ENCODE results near the gene LINC01488. TPM values are rescaled to one million over a fixed set of nuclear protein-coding genes. Genes with fewer than 3 reads are reported as not detected.
A peak's percentile ranks its signal among the peaks of the same experiment; 100 is the strongest.

Gene LINC01488
- total RNA-seq, 4 donors from 2014 or later = not detected

DNA sequence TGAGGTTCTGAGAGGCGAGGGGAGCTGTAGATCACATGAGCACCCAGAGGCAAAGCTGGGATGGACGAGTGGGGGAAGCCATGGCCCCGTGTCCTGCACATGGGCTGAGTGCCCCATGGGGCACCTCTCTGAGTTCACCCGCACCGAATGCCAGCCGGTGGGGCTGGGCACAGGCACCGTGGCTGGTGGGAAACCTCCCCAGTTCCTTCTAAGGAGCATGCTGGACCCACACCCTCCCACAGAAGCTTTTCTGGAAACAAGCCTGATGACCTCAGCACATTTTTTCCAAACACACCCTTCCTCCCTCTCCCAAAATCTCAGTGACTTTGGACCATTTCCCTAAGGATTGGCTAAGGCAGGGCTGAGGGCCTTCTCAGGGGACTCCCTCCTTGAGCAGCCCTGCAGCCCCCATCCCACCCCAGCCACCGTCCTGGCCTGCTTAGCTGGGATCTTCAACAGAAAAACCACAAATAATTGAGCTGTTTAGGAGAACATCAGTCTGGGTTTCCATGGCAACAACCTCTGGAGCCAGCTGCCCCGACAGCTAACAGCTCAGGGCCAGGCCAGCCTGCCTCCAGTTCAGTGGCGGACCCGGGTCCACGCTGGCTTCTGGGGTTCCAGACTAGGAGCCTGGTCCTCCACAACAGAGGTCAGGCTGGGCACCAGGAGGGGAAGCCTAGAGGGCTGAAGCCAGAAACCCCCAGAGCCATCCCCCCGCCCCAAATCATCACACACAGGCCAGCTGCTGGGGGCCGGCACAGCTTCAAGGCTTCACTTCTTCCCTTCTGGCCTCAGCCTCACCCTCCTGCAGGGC is 18.1 kb upstream of the LINC01488 start:
- DNase-seq = no peak
- in situ Hi-C loops (cut with MboI; ENCODE audit: low pct_ligation_motif_present in 1 of 4, low pct_unique_long_range_greater_than_20kb in 1 of 4, low sequenced_read_pairs in 3 of 4) (no loop called here), intact Hi-C loops (cut with DNase I; ENCODE audit: low total_unique reads) (no loop called here)
- 48% methylated on average over 14 of the region's 14 CpGs; no CpG with 5 or more reads in 1 of the 2 donors for WGBS, 2 donors (ENCODE audit: low coverage in 1 of 2)
- H3K4me1 ChIP-seq = peaks cover 11 to 54% (median 44%) of the 10 kb centered on the region in 4 donors
- no peaks in the 10 kb centered on the region for H3K27me3 ChIP-seq
- no peaks in the 10 kb centered on the region for H3K36me3 ChIP-seq
- H3K9me3 ChIP-seq = peaks cover 0 to 3% of the 10 kb centered on the region in 2 donors
- peak overlapping the region; percentile 68 to 82 (median 74) for H3K27ac ChIP-seq
- H3K4me3 ChIP-seq = no peak overlapping the region
- TF ChIP-seq POLR2AphosphoS5 (IDR thresholded peaks at IDR 0.05) (no peak), POLR2A (IDR thresholded peaks at IDR 0.05) (no peak), EP300 (IDR thresholded peaks at IDR 0.05; ENCODE audit: low read depth) (no peak)
- TF ChIP-seq, protein P1, sequence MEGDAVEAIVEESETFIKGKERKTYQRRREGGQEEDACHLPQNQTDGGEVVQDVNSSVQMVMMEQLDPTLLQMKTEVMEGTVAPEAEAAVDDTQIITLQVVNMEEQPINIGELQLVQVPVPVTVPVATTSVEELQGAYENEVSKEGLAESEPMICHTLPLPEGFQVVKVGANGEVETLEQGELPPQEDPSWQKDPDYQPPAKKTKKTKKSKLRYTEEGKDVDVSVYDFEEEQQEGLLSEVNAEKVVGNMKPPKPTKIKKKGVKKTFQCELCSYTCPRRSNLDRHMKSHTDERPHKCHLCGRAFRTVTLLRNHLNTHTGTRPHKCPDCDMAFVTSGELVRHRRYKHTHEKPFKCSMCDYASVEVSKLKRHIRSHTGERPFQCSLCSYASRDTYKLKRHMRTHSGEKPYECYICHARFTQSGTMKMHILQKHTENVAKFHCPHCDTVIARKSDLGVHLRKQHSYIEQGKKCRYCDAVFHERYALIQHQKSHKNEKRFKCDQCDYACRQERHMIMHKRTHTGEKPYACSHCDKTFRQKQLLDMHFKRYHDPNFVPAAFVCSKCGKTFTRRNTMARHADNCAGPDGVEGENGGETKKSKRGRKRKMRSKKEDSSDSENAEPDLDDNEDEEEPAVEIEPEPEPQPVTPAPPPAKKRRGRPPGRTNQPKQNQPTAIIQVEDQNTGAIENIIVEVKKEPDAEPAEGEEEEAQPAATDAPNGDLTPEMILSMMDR (IDR thresholded peaks at IDR 0.05) = no peak

DNA sequence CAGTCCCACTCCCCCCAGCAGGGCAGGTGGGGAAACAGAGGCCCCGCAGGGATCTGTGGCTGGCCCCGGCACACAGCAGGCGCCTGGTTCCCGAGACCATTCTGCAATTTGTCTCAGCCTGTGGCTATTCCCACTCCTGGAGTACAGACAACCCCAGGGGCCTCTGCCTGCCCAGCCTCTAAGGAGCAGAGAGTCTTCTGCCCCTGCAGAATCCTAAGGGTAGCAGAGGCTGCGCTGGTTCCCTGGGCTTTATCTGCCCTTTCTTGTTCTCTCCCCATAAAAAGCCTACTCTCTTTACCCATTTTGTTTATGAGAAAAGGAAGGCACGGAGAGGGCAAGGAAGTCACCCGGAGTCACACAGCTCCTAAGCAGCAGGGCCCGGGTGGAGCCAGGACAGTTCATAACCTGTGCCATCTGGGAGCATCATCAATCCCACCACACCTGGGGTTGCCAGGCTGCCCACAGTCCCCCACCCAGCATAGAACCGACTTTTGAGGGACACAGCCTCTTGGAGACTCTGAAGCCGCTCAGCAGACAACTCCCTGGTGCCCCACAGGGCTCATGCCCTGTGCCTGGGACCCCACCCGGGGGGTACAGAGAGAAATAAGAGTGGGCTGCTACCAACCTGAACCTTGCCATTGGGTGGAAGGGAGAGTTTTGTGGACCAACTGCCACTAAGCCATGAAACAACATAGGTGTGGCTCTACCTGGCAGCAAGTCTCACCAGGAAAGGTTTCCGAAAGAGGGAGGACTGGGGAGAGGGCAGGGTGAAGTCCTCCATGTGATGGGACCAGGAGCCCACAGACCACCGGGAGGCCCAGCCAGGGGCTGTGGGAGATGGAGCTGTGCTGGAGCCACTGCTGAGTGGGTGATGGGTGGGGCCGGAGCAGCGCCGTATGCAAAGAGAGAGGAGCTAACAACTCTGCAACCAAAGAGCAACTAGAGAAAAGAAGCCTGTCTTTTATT is 17.2 kb upstream of the LINC01488 start:
- H3K27me3 ChIP-seq = no peaks in the 10 kb centered on the region
- in situ Hi-C loops (cut with MboI; ENCODE audit: low pct_ligation_motif_present in 1 of 4, low pct_unique_long_range_greater_than_20kb in 1 of 4, low sequenced_read_pairs in 3 of 4) = no loop called here

DNA sequence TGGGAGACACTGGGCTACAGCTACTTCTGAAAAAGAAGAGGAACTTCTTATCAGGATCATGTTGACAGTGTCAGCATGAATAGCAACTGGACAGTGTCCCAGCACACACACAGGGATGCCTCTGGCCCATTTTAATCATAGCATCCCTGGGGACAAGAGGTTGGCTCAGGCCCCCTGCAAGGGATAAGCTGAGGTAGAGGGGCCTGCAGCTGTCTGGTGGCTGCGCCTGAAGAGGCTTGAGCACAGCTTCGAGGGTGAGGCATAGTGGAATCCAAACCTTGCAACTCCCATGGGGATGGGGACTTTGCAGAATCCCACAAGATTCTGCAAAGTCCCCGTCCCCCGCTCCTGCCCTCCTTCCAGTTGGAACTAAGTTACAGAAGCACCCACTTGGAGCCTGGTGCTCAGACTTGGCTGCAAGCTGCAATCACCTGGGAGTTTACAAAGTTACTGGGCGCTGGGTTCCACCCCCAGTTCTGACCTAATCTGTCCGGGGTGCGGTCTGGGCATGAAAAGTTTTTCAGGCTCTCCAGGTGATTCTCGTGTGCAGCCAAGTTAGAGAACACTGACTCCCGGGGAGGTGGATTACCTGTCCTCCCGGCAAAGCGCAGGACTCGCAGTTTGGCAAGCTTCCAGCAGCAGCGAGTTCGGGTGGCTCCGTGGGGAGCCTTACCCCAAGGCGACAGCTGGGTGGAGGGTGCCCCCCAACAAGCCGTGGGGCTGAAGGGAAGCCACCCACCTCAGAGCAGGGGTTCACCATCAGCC is 16.0 kb upstream of the LINC01488 start:
- intact Hi-C loops (cut with DNase I; ENCODE audit: low total_unique reads) = no loop called here

More for the DNA sequence above, 17.2 kb upstream of the LINC01488 start:
- Histone ChIP-seq H3K9me3 (peaks cover 0 to 3% of the 10 kb centered on the region in 2 donors), H3K36me3 (no peaks in the 10 kb centered on the region), H3K4me1 (peaks cover 11 to 55% (median 45%) of the 10 kb centered on the region in 4 donors), H3K27ac (peak overlapping the region; percentile 68 to 82 (median 74)), H3K4me3 (no peak overlapping the region)
- WGBS, 2 donors (ENCODE audit: low coverage in 1 of 2) = 54 to 60% methylated on average over 5 to 16 of the region's 16 CpGs
- intact Hi-C loops (cut with DNase I; ENCODE audit: low total_unique reads) = no loop called here
- peak; percentile 63 for DNase-seq
- TF ChIP-seq POLR2A (IDR thresholded peaks at IDR 0.05) (peak; percentile 33), POLR2AphosphoS5 (IDR thresholded peaks at IDR 0.05) (peak in 2 of 3 donors; percentile 27 to 40), EP300 (IDR thresholded peaks at IDR 0.05; ENCODE audit: low read depth) (no peak)
- TF ChIP-seq, protein P1 (IDR thresholded peaks at IDR 0.05) = no peak

More for the DNA sequence above, 16.0 kb upstream of the LINC01488 start:
- H3K27ac ChIP-seq = peak overlapping the region; percentile 68 to 82 (median 74)
- H3K9me3 ChIP-seq = peaks cover 0 to 3% of the 10 kb centered on the region in 2 donors
- TF ChIP-seq EP300 (IDR thresholded peaks at IDR 0.05; ENCODE audit: low read depth) = no peak
- TF ChIP-seq POLR2AphosphoS5 (IDR thresholded peaks at IDR 0.05) = no peak
- TF ChIP-seq, protein P1 (IDR thresholded peaks at IDR 0.05) = no peak
- TF ChIP-seq POLR2A (IDR thresholded peaks at IDR 0.05) = no peak
- no peaks in the 10 kb centered on the region for H3K27me3 ChIP-seq
- in situ Hi-C loops (cut with MboI; ENCODE audit: low pct_ligation_motif_present in 1 of 4, low pct_unique_long_range_greater_than_20kb in 1 of 4, low sequenced_read_pairs in 3 of 4) = no loop called here
- DNase-seq = peak; percentile 64
- H3K4me1 ChIP-seq = peaks cover 11 to 57% (median 50%) of the 10 kb centered on the region in 4 donors
- WGBS, 2 donors (ENCODE audit: low coverage in 1 of 2) = 67% methylated on average over 15 of the region's 17 CpGs; no CpG with 5 or more reads in 1 of the 2 donors
- no peak overlapping the region for H3K4me3 ChIP-seq
- no peaks in the 10 kb centered on the region for H3K36me3 ChIP-seq

Measured in transverse colon (tissue), 4 donors.